Measurements from ENCODE around the gene NAGPA.

- TF ChIP-seq CTCF (IDR thresholded peaks at IDR 0.05) (no peak), SMAD3 (CRISPR knock-in tag; IDR thresholded peaks at IDR 0.05; ENCODE audit: borderline replicate concordance) (no peak), USF2 (CRISPR knock-in tag; IDR thresholded peaks at IDR 0.05) (no peak), IRF1 (CRISPR knock-in tag; IDR thresholded peaks at IDR 0.05) (no peak)
Measured at GRCh38 chr16:5002699-5003143, 31.0 kb downstream of the NAGPA start.

Data from WTC11 (cell line).